Measurements from ENCODE around the gene ISX.
A peak's percentile ranks its signal among the peaks of the same experiment; 100 is the strongest.
"Not testable (repeated sequence)": the region's sequence is repeated elsewhere in the genome, so short reads cannot be mapped to it uniquely, and the experiment has no call there.

ISX gene

DNA sequence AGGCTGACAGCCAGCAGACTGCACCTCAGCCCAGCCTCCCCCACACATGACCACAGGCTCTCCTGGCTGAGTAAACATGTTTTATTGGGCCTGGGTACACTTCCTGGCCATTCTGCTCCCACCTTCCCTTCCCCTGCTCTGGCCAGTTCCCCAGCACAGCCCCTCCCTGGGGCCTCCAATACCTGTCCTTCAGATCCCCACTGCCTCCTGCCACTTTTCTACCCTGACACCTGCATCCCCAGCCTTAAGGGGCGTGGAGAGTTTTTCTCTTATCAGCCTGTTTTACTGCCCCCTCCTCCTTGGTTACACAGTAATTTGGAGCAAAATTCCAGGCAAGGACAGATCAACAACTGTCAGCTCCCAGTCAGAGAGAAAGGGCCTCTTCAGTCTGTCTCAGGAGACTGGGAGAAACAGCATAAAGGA, at the start of gene ISX:
ISX (plus strand) TSS at position 363 of the 423 bp plus-strand sequence. CDS start 930 bp downstream, outside the sequence.
- DNase-seq = no peak

DNA sequence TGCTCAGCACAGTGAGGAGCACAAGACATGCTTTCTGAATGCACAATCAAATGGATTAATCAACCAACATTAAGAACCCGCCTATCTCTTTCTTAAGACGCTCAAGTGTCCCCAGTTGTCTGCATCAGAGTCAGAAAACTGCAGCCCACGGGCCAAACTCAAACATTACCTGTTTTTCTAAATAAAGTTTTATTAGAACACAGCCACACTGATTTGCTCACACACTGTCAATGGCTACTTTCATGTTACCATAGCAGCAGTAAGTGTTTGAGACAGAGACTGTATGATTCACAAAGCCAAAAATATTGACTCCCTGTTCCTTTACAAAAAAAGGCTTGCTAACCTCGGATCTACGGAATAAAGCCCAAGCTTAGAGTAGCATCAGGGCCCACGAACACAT, 49.0 kb upstream of the ISX start:
- no peak for DNase-seq

DNA sequence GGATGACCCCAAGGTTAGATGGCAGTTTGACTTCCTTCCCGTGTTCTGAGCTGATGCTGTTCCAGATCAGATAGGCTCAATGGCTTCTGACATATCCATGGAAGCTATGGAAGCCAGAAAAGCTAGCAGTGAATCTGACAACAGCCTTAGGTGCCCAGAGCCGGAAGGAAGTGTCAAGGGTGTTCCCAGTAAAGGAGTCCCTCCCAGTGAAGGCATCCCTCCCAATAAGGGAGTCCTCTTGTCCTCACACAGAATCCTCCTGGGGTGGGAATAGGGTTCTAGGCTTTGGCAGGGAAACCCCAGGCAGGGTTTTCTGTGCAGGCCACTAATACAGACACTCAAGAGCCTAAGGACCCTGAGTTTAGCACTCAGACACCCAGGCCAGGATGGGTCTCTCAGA, 47.0 kb upstream of the ISX start:
- no peak for DNase-seq

DNA sequence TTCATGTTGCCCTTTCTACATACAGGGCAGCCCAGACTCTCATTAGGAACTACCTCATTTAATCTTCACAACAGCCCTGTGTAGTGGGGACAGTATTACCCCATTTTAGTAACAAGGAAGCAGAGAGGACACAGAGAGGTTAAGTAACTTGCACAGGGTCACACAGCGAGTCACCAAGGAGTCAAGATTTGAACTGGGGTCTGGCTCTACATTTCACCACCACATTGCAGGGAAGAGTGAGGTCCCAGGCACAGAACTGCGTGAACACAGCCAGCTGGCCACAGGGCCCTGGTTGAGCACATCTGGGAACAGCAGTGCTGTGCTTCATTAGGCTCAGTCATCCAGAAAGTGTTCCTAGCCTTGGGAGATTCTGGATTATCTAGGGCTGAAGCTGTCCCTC, 45.4 kb upstream of the ISX start:
- no peak for DNase-seq

DNA sequence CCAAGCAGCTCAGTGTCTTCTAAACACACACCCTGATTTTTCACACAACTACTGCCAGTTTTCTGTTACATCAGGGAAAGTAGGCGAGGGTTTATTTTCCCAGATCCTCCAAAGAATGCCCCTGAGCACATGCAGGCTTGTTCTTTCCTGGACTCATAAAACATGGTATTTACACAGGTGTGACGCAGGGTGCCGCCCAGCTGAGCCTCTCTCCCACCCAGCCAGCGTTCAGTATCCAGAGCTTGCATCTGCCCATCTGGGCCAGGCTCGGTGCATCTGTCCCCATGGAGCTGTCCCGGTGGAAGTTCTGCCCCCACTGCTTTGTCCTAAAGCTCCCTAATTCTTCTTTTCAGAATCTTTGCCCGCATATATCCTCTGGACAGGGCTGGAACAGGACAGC, 44.8 kb upstream of the ISX start:
- DNase-seq = peak; percentile 47

DNA sequence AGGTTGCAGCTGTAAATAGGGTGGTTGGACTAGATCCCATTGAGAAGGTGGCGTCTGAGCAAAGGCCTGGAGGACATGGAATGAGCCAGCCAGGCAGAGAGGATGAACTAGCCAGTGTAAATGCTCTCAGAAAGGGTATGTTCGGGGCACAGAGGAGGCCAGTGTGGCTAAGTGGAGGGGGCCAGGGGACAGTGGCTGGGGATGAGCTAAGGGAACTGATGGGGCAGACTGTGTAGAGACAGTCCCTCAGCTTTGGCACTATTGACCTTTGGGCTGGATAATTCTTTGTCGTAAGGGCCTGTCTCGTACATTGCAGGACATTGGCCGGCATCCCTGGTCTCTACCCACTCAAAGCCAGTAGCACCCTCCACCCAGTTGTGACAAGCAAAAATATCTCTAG, 43.7 kb upstream of the ISX start:
- no peak for DNase-seq

DNA sequence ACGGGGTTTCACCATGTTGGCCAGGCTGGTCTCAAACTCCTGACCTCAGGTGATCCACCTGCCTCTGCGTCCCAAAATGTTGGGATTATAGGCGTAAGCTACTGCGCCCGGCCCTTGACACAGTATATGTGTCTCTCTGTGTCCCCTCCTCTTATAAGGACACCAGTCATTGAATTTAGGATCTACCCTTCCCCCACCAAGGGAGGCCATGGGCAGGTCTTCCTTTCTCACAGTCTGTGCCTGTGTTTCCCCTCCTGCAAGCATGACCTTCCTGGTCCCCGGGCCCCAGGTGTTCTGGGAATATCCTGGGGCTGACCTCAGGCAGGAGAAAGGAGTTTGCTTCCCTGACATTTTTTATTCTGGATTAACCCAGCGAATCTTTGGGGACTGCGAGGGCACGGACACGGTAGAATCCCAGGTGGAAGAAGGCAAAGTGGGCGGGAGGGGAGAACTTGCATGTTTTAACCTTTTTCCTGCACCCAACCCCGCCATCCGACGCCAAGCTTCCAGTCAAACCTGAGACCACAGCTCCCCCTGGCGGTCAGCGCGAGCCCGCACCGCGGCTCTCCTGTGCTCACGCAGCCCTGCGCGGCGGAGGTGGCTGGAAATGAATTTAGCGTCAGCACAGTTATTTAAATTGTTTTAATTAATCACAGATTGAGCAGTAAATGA, 42.1 kb upstream of the ISX start:
- DNase-seq = peak; percentile 28

DNA sequence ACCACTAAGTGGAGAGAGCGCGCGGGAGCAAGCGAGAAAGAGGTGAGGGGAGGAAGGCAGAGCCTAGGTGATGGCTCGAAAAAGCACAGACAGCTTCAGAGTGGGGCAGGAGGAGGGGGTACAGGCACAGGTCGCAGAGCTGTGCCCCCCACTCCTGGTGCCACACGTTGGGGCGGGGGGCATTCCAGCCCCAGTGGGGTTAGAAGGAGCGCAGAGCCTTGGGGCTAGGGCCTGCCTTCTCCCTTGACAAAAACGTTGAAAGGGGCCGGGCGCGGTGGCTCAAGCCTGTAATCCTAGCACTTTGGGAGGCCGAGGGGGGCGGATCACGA, 41.6 kb upstream of the ISX start:
- no peak for DNase-seq

DNA sequence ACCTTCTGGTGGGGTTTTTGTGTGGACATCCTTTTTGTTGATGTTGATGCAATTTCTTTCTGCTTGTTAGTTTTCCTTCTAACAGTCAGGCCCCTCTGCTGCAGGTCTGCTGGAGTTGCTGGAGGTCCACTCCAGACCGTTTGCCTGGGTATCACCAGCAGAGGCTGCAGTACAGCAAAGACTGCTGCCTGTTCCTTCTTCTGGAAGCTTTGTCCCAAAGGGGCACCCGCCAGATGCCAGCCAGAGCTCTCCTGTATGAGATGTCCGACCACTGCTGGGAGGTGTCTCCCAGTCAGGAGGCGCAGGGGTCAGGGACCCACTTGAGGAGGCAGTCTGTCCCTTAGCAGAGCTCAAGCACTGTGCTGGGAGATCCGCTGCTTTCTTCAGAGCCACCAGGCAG, 35.8 kb upstream of the ISX start:
- DNase-seq = not testable (repeated sequence)

DNA sequence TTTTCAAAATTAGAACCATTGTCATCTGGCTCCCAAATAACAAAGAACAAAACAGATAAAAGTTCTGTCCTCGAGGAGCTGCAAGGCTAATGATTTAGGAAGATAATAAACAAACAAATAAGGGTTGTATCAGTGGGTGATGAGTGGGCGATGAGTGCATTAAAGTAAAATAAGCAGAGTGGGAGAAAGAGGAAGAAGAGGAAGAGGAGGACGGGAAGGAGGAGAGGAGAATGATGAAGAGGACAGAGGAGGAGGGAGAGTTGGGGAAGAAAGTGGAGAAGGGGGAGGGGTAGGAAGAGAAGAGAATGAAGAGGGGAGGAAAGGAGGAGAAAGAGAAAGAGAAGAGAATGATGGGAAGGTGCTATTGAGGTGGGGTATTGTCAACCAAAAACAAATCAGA, 33.4 kb upstream of the ISX start:
- no peak for DNase-seq

DNA sequence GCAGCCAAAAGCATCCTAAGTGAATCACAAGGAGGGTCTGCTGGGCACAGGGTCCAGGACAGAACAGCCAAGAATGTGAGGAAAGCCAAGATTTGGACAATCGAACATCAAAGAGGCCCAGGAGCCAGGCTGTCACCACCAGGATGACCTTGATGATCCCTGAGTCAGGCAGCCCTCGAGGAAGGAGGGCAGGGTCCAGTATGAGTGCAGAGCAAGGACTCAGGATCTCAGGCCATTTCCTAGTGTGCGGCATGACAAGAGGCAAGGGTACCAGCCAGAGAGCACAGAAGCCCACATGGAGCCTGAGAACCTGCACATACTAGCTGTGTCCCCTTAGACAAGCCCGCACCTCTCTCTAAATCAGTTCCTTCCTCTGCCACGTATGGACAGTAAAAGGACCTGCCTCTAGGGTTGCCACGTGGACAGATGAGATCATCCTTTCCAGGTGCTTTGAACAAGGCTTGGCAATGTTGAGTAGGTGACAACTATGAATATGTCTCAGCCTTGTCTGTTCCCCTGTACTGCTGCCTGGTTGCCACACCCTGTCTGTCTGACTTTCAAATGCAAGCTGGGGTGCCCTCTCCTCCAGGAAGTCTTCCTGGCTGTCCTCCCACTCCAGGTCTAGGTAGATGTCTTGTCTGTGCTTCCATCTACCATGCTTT, 32.2 kb upstream of the ISX start:
- DNase-seq = no peak

DNA sequence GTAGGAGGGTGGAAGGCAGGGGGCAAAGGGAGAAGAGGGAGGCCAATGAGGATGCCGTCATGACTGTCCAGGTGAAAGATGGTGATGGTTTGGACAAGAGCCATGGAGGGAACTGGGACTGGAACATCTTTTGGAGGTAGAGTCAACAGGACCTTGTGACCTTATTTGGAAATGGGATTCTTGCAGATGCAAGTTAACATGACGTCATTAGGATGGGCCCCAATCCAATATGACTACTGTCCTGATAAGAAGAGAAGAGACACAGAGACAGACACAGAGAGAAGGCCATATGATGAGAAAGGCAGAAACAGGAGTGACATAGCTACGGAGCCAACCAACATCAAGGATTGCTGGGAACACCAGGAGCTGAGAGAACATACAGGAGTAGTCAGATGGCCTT, 31.0 kb upstream of the ISX start:
- DNase-seq = no peak

DNA sequence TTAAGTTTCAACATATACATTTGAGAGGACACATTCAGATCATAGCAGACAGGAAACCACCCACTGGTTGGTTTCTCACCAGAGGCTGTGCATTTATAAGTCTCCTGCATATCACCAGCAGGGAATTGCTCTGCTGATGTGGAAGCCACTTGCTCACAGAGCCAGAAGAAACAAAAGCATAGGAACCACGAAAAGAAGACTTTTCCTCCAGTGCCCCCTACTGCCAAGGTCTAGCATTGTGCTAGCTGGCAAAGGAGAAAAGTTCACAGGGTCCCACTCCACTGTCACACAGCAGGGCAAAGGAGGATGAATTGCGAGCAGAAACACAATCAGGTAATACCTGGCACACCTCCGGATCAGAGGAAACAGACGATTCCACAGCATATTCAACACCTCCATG, 28.9 kb upstream of the ISX start:
- peak; percentile 3 for DNase-seq

DNA sequence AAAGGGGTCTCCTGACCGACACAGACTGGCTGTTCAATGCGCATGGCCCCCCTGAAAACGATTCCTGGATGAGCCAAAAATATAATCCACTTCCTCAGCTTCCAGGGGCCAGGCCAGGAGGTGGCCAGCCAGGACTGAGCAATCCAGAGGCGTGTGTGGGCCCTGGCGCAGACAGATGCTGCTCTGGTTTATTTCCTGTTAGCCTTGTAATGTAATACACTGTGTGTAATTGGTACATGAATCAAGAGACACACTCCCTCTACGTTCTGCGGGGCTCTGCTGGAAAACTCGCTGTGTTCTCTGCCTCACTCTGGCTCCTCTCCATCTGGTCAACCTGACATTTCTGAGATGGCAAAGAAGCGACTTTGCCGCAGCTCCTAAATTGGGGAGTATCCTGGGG, 26.3 kb upstream of the ISX start:
- no peak for DNase-seq

DNA sequence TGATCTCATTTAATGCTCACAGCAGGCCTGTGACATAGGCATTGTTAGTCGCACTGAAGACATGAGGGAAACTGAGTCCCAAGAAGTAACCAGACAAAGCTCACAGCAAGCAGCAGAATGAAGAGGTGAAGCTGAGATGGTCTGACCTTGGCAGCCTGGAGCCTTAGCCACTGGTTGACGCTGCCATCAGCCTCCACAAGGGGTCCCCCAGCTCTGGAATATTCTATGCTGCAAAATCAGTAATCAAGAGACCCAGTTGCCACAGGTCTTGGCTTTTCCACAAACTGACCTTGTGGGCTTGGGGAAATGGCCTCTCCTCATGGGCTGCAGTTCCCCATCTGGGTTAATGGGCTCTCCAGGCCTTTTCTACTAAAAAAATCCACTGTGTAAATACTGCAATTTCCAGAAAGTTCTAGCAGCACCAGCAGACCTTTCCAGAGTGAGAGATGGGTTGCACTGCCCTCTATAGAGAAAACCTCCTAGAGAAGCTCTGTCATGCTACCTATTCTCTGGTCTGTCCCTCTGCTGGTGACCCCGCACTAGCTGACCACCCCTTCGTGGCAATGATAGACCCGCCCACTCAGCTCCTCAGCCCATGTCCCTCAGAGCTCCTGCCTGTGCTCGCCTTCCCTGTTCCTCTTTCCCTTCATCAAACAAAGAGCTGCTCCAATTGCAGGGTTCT, 22.6 kb upstream of the ISX start:
- no peak for DNase-seq

DNA sequence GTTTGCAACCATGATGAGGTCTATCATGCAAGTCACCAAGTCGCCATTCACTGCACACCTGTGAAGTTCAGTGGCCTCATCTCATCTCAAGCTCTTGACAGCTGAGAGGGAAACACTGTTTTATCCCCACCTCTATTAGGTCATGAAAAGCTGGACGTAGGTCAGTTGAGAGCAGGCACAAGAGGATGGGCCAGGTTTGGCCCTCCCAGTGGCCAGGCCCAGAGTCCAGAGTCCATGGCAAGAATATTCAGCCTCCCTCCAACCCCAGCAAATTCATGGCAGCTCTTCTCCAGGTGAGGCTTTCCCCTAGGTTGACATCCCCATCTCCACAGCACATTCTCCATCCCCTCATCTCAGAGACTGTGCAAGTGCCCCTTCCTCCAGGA, 22.0 kb upstream of the ISX start:
- DNase-seq = no peak

DNA sequence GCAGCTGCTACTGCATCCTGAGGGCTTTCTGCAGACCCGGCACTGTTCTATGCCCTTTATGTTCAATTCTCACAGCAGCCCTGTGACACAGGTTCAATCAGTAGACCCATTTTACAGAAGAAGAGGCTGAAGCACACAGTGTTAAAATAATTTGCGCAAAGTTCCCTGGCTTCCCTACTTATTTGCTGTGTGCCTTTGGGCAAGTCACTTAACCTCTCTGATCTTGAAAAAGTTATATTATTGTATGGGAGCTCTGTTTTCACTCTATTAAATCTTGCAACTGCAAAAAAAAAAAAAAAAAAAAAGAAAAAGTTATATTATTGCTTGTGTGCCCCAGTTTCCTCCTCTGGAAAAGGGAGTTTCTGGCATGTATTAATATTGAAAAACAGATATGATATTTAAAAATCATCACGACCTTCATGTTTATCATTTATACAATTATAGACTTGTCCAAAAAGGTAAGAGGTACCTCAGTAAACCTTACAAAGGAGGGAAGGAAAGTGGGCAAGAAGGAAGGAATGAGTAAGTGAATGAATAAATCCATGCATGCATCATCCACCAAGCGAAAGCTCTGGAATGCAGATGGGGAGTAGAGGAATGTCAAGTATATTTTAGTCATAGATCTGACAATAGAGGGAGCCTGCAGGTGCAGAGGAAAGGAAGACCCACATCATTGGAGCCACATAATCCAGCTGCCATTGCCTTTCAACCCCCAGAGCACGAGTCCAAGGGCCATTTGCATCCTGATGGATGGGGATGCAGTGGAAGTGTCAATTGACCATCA, 21.2 kb upstream of the ISX start:
- no peak for DNase-seq

DNA sequence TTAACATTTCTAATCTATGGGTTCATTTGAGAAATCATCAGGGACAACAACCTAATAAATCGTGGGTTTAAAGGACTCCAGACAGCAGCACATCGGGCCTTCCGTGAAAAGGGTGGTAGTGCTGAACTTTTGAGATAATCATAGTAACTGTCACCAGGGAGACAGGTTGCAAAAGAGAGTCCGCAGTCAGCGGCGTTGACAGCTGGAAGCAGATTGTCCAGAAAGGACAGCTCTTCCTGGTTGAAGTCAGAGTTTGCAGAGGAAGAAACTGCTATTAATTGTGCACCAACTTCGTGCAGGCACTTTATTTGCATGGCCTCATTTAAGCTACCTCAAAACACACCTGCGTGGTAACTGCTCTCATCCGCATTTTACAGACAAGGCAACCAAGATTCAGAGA, 20.5 kb upstream of the ISX start:
- no peak for DNase-seq

DNA sequence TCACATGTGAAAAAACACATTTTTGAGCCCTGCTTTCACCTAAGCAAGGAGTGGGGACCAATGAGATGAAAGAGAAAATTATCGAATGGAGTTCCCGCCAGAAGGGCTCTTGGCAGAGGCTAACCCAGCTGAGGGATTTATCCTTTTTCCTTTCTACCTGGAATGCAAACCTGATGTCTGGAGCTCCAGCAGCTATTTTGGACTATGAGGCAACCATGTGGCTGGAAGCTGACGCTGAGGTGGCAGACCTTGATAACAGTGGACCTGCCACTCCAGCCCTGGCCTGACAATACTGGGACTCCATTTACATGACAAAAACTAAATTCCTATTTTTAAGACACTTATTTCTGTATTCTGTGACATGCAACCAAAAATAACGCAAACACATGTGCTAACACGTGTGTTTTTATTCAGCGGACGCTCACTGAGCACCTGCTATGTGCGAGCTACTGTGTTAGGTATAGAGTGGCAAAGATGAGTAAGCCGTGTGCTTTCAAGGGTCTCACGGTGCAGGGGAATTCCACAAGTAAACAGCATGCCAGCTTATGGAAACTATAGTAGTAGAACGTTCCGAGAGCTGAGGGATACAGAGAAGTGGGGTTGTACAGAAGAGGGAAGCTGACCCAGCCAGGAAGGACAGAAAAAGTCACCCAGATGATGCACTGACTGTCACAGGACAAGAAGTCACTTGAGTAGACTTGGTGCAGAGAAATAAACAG, 19.1 kb upstream of the ISX start:
- no peak for DNase-seq

DNA sequence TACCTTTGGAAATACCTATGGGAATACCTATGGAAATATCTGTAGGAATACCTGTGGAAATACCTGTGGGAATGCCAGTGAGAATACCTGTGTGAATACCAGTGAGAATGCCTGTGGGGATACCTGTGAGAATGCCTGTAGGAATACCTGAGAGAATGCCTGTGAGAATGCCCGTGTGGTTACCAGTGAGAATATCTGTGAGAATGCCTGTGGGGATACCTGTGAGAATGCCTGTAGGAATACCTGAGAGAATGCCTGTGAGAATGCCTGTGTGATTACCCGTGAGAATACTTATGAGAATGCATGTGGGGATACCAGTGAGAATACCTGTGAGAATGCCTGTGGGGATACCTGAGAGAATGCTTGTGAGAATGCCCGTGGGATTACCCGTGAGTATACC, 15.9 kb upstream of the ISX start:
- DNase-seq = not testable (repeated sequence)

DNA sequence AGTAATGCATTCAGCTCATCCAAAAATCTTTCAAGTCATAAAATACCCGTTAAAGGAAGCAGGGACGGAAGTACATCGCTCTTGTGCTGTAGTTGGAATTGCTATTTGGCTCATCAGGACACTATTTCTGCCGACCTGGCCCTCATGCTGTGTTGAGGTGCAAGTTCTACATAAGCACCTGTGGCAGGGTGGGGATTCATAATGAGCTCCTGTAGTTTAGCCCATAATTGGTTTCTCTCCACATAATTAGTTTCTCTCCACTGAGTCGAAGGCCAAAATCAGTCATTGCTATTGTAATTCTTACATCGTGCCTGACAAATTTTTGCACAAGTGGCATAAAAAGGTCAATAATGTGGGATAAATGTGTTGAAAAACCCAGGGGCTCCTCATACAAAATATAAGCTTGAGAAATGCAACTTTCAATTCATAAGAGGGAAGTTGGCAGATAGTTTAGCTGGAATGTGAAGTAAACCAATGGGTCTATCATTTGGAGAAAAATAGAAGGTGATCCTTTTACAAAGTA, 14.9 kb upstream of the ISX start:
- DNase-seq = no peak

DNA sequence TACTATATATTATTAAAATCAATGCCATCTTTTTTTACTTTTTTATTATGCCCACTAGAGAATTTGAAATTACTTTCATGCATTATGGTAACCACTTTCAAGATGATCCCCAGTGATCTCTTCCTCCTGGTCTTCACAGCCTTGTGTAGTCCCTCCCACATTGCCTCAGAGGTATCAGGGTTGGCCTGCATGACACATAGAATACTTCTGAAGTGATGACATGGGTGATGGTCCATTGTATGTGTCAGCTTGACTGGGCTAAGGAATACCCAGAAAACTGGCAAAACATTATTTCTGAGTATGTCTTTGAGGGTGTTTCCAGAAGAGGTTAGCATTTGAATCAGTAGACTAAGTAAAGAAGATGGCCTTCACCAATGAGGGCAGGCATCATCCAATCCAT, 14.2 kb upstream of the ISX start:
- no peak for DNase-seq
